Fibroblast of the aortic adventitia (primary cell): ENCODE measurements around the gene MAN2A2. TPM values are rescaled to one million over a fixed set of nuclear protein-coding genes. Genes with fewer than 3 reads are reported as not detected.

Experiments used
- DNase-seq: peaks from one replicate; pipeline ENCODE4 v3.0.0-alpha.2; 2010; ENCODE audit warnings: low read depth
- H3K4me3 ChIP-seq: 2 replicates; pipeline ENCODE4 v1.5.1; 2011; ENCODE audit warnings: low read depth, mild to moderate bottlenecking, control low read depth, low read length, moderate library complexity
- total RNA-seq: library from RNA; depleted of rRNA; stranded (reverse); fragments of >200 nt; gene quantifications from 2 replicates; pipeline ENCODE4 v1.2.3, GENCODE V29; 2012; ENCODE audit warnings: low replicate concordance
- TF ChIP-seq, protein P1 (sequence below): IDR thresholded peaks from 2 replicates; pipeline ENCODE4 v1.5.1; 2011; ENCODE audit warnings: mild to moderate bottlenecking, low read length, control low read depth, inconsistent platforms; ENCODE audit not compliant: insufficient read depth

MAN2A2 gene
- total RNA-seq, 1 donor, result 11.0 TPM

DNA sequence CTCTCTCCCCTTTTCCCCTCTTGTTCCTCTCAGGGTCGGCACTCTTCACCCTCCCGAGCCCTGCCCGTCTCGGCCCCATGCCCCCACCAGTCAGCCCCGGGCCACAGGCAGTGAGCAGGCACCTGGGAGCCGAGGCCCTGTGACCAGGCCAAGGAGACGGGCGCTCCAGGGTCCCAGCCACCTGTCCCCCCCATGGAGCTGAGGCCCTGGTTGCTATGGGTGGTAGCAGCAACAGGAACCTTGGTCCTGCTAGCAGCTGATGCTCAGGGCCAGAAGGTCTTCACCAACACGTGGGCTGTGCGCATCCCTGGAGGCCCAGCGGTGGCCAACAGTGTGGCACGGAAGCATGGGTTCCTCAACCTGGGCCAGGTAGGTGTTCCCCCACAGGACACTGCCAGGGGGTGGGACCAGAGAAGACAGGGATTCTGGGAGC, 27.5 kb upstream of the MAN2A2 start:
- TF ChIP-seq, protein P1, sequence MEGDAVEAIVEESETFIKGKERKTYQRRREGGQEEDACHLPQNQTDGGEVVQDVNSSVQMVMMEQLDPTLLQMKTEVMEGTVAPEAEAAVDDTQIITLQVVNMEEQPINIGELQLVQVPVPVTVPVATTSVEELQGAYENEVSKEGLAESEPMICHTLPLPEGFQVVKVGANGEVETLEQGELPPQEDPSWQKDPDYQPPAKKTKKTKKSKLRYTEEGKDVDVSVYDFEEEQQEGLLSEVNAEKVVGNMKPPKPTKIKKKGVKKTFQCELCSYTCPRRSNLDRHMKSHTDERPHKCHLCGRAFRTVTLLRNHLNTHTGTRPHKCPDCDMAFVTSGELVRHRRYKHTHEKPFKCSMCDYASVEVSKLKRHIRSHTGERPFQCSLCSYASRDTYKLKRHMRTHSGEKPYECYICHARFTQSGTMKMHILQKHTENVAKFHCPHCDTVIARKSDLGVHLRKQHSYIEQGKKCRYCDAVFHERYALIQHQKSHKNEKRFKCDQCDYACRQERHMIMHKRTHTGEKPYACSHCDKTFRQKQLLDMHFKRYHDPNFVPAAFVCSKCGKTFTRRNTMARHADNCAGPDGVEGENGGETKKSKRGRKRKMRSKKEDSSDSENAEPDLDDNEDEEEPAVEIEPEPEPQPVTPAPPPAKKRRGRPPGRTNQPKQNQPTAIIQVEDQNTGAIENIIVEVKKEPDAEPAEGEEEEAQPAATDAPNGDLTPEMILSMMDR, result no peak

DNA sequence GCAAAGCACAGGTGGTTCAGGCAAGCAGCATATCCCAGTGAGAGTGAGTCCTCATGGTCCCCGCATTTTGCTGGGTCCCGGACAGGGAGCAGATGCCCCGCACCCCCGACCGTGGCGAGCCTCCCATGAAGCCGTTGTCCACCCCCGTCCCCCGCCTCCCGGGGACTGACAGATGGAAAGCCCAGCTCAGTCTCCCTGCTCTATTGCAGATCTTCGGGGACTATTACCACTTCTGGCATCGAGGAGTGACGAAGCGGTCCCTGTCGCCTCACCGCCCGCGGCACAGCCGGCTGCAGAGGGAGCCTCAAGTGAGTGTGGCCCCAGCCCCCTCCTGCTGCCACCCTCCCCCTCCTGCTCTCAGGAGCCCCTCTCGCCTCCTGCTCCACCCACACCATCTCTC, 27.1 kb upstream of the MAN2A2 start:
- H3K4me3 ChIP-seq, result no peak overlapping the region
- DNase-seq, result no peak
- TF ChIP-seq, protein P1, result no peak

More for the DNA sequence above, 27.5 kb upstream of the MAN2A2 start:
- no peak overlapping the region for H3K4me3 ChIP-seq
- no peak for DNase-seq

DNA sequence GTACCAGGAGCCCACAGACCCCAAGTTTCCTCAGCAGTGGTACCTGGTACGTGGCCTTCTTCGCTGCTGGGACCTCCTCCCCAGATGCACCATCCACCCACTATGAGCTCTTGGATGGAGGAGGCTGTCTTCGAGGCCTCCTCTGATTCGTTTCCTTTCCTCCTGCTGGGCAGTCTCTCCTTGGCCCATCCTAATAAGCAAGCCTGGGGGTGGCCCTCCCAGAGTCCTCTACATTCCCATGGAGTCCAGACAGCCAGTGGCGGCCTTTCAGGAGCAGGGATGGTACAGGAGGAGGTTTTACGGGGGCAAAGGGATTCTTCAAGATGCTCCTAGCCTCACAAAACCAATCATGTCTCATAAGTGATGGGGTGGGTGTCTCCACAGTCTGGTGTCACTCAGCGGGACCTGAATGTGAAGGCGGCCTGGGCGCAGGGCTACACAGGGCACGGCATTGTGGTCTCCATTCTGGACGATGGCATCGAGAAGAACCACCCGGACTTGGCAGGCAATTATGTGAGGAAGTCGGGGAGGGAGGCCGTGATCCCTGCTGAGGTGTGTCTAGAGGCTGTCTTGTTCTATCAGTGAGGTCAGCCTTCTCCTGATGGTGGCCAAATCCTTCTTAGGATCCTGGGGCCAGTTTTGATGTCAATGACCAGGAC, 26.5 kb upstream of the MAN2A2 start:
- TF ChIP-seq, protein P1, result no peak
- H3K4me3 ChIP-seq, result no peak overlapping the region
- no peak for DNase-seq

DNA sequence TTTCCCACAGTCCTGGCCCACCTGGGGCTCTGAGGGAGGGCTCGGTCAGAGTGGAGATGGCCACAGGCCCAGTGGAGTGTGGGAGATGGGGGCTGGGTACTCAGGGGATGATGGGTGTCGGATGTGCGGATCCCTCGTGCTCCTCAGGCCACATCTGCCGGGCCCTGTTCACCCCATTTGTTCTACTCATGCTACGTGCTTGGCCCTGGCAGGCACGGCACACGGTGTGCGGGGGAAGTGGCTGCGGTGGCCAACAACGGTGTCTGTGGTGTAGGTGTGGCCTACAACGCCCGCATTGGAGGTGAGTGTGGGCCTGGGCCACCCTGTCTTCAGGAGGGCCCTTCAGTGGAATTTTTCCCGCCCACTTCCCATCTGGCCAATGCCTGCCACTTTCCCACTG, 25.8 kb upstream of the MAN2A2 start:
- no peak overlapping the region for H3K4me3 ChIP-seq
- no peak for DNase-seq
- TF ChIP-seq, protein P1, result no peak

DNA sequence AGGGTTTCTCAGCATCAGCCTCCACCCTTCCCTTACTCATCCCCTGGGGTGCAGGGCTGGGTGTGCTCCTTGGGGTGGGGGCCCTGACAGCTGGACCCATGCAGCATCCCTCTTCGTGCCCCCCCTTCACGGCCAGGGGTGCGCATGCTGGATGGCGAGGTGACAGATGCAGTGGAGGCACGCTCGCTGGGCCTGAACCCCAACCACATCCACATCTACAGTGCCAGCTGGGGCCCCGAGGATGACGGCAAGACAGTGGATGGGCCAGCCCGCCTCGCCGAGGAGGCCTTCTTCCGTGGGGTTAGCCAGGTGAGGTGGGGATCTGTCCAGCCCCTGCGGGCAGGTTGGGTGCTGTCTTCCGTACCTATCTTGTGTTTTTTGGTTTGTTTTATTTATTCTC, 25.1 kb upstream of the MAN2A2 start:
- H3K4me3 ChIP-seq, result no peak overlapping the region
- no peak for DNase-seq
- TF ChIP-seq, protein P1, result no peak

DNA sequence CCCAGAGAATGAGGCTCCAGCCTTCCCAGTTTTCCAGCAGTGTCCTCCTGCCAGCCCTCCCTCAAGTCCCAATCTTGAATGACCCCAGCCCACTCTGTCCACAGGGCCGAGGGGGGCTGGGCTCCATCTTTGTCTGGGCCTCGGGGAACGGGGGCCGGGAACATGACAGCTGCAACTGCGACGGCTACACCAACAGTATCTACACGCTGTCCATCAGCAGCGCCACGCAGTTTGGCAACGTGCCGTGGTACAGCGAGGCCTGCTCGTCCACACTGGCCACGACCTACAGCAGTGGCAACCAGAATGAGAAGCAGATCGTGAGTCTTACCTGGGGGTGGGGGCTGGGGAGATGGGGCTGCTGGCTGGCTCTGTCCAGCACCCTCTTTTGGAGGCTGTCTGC, 24.4 kb upstream of the MAN2A2 start:
- no peak for DNase-seq
- TF ChIP-seq, protein P1, result no peak
- H3K4me3 ChIP-seq, result no peak overlapping the region
